HG02870 (cell line): ENCODE data around the gene APELA.
"Not testable (repeated sequence)": the region's sequence is repeated elsewhere in the genome, so short reads cannot be mapped to it uniquely, and the experiment has no call there.

ENCODE experiments used
- ATAC-seq: cut with Tn5 transposase; IDR thresholded peaks from one replicate; pipeline ENCODE4 v1.9.1; 2021; ENCODE audit warnings: mild to moderate bottlenecking, moderate library complexity; ENCODE audit not compliant: unreplicated experiment

Gene APELA

GRCh38 chr4:164924670-164925238 lies 47.8 kb downstream of the APELA start:
- peak; percentile 61 for ATAC-seq

GRCh38 chr4:164926301-164926700 lies 49.3 kb downstream of the APELA start:
- no peak for ATAC-seq

GRCh38 chr4:164927101-164927500 lies 50.1 kb downstream of the APELA start:
- not testable (repeated sequence) for ATAC-seq

GRCh38 chr4:164930647-164931046 lies 53.7 kb downstream of the APELA start:
- no peak for ATAC-seq

GRCh38 chr4:164931551-164932324 lies 54.8 kb downstream of the APELA start:
- no peak for ATAC-seq

- ATAC-seq: no peak
These were observed 56.3 kb downstream of the APELA start for GRCh38 chr4:164933244-164933643.

GRCh38 chr4:164935363-164935762 lies 58.4 kb downstream of the APELA start:
- peak; percentile 52 for ATAC-seq

GRCh38 chr4:164935865-164936606 lies 59.1 kb downstream of the APELA start:
- peak; percentile 40 for ATAC-seq

GRCh38 chr4:164937576-164938270 lies 60.7 kb downstream of the APELA start:
- no peak for ATAC-seq

GRCh38 chr4:164943192-164943591 lies 66.2 kb downstream of the APELA start:
- no peak for ATAC-seq

- ATAC-seq: no peak
These were observed 68.2 kb downstream of the APELA start for GRCh38 chr4:164945146-164945545.

GRCh38 chr4:164946810-164947209 lies 69.8 kb downstream of the APELA start:
- ATAC-seq: no peak
